HepG2 (cell line): ENCODE results near the gene PRDX5. TPM values are rescaled to one million over a fixed set of nuclear protein-coding genes. Genes with fewer than 3 reads are reported as not detected.

Experiments used
- ASH2L ChIP-seq: fragments of 300-600, 200-600 bp; sonication (generic); IDR thresholded peaks from 2 replicates; pipeline ENCODE4 v1.7.0; 2017; ENCODE audit warnings: low read depth, mild to moderate bottlenecking, moderate library complexity, mixed read lengths, low read length; ENCODE audit not compliant: insufficient read length
- CAMTA2 ChIP-seq: sonication (generic); formaldehyde crosslinking; IDR thresholded peaks from 2 replicates; pipeline ENCODE4 v1.4.0; 2020; ENCODE audit warnings: mild to moderate bottlenecking, missing genetic modification reagents, borderline replicate concordance
- EP300 ChIP-seq, 3 experiments: sonication (generic) in 1 of 3; formaldehyde crosslinking in 1 of 3; IDR thresholded peaks; 2 replicates each; pipeline versions ENCODE4 v1.5.1 to v1.6.1; 2011 to 2020; ENCODE audit warnings: low read depth in 2 of 3, low read length in 2 of 3, borderline replicate concordance in 1 of 3, improper control_type of control experiment in 1 of 3, mild to moderate bottlenecking in 1 of 3, missing genetic modification reagents in 1 of 3, moderate library complexity in 1 of 3
- GFI1 ChIP-seq: sonication (generic); formaldehyde crosslinking; IDR thresholded peaks from 2 replicates; pipeline ENCODE4 v1.5.0; 2020; ENCODE audit warnings: missing genetic modification reagents, mild to moderate bottlenecking, borderline replicate concordance
- HINFP ChIP-seq: sonication (generic); formaldehyde crosslinking; IDR thresholded peaks from 2 replicates; pipeline ENCODE4 v1.4.0; 2020; ENCODE audit warnings: low read depth, mild to moderate bottlenecking, missing genetic modification reagents
- KDM3A ChIP-seq: IDR thresholded peaks from 2 replicates; pipeline ENCODE4 v1.6.1; 2018; ENCODE audit warnings: low read depth, missing compliant biosample characterization
- MIXL1 ChIP-seq: IDR thresholded peaks from 2 replicates; pipeline ENCODE4 v1.6.1; 2016
- NCOA2 ChIP-seq: sonication (generic); formaldehyde crosslinking; IDR thresholded peaks from 2 replicates; pipeline ENCODE4 v1.8.0; 2022; ENCODE audit warnings: inconsistent platforms
- NFIC ChIP-seq: IDR thresholded peaks from 2 replicates; pipeline ENCODE4 v1.6.1; 2012; ENCODE audit warnings: mild to moderate bottlenecking, low read length, inconsistent platforms
- RBM39 ChIP-seq: fragments of 200-400 bp; formaldehyde crosslinking; IDR thresholded peaks from one replicate; pipeline ENCODE4 v1.6.1; 2018; ENCODE audit warnings: antibody characterized with exemption, mild to moderate bottlenecking, low read depth, low read length; ENCODE audit not compliant: poor library complexity, severe bottlenecking
- REL ChIP-seq: sonication (generic); formaldehyde crosslinking; conservative IDR thresholded peaks from 2 replicates; pipeline ENCODE4 v1.8.0; 2022; ENCODE audit warnings: mild to moderate bottlenecking, missing genetic modification reagents, moderate library complexity
- RORA ChIP-seq: sonication (generic); formaldehyde crosslinking; IDR thresholded peaks from 2 replicates; pipeline ENCODE4 v1.5.0; 2020; ENCODE audit warnings: mild to moderate bottlenecking, missing genetic modification reagents, moderate library complexity
- SRY ChIP-seq: sonication (generic); formaldehyde crosslinking; IDR thresholded peaks from 2 replicates; pipeline ENCODE4 v1.8.0; 2022; ENCODE audit warnings: mild to moderate bottlenecking, missing genetic modification reagents
- TARDBP ChIP-seq: sonication (generic); formaldehyde crosslinking; IDR thresholded peaks from 2 replicates; pipeline ENCODE4 v1.8.0; 2022; ENCODE audit warnings: mild to moderate bottlenecking, missing genetic modification reagents
- U2AF2 ChIP-seq: fragments of 200-400 bp; formaldehyde crosslinking; IDR thresholded peaks from 2 replicates; pipeline ENCODE4 v1.6.1; 2017; ENCODE audit warnings: low read depth, mild to moderate bottlenecking, low read length
- XRCC5 ChIP-seq: fragments of 200-400 bp; formaldehyde crosslinking; optimal IDR thresholded peaks from 2 replicates; pipeline ENCODE3; 2017; ENCODE audit warnings: mild to moderate bottlenecking, low read length
- ZBTB44 ChIP-seq: sonication (generic); formaldehyde crosslinking; IDR thresholded peaks from 2 replicates; pipeline ENCODE4 v1.4.0; 2020; ENCODE audit warnings: missing genetic modification reagents
- ZFP37 ChIP-seq: sonication (generic); formaldehyde crosslinking; IDR thresholded peaks from 2 replicates; pipeline ENCODE4 v1.4.0; 2020; ENCODE audit warnings: missing genetic modification reagents, borderline replicate concordance
- ZNF143 ChIP-seq: sonication (generic); formaldehyde crosslinking; IDR thresholded peaks from 2 replicates; pipeline ENCODE4 v1.4.0; 2020; ENCODE audit warnings: missing genetic modification reagents
- ZNF224 ChIP-seq: sonication (generic); formaldehyde crosslinking; IDR thresholded peaks from 2 replicates; pipeline ENCODE4 v1.5.0; 2020; ENCODE audit warnings: mild to moderate bottlenecking, missing genetic modification reagents
- ZNF430 ChIP-seq: sonication (generic); formaldehyde crosslinking; IDR thresholded peaks from 2 replicates; pipeline ENCODE4 v1.9.0; 2021; ENCODE audit warnings: mild to moderate bottlenecking, missing genetic modification reagents
- ZNF652 ChIP-seq: IDR thresholded peaks from 2 replicates; pipeline ENCODE4 v1.6.1; 2016; ENCODE audit warnings: low read depth, borderline replicate concordance
- ZNF670 ChIP-seq: sonication (generic); formaldehyde crosslinking; IDR thresholded peaks from 2 replicates; pipeline ENCODE4 v1.8.0; 2022; ENCODE audit warnings: mild to moderate bottlenecking, missing genetic modification reagents, borderline replicate concordance
- ZNF710 ChIP-seq: sonication (generic); formaldehyde crosslinking; IDR thresholded peaks from 2 replicates; pipeline ENCODE4 v1.5.0; 2020; ENCODE audit warnings: mild to moderate bottlenecking, missing genetic modification reagents, borderline replicate concordance
- polyA plus RNA-seq, 8 experiments: library from polyadenylated mRNA; depleted of rRNA in 3 of 8; stranded (reverse) in 7 of 8; unstranded in 1 of 8; fragments of >200 nt; fragmentation: Illumina TruSeq in 4 of 8; extraction: Trizol in 4 of 8; gene quantifications; 2 replicates each; pipeline versions ENCODE4 v1.2.1 to v1.2.3, GENCODE V29; 2011 to 2016; ENCODE audit warnings: low read depth in 4 of 8, missing spikeins in 1 of 8, mixed read lengths in 1 of 8; ENCODE audit not compliant: insufficient read depth in 1 of 8
- total RNA-seq, 5 experiments: library from RNA; depleted of rRNA; stranded (reverse); fragments of >200 nt; fragmentation: Illumina TruSeq; extraction: Trizol; gene quantifications; 2 replicates each; pipeline ENCODE4 v1.2.3, GENCODE V29; 2016; ENCODE audit warnings: low read depth in 1 of 5

PRDX5 gene
- total and polyA plus RNA-seq, 2 of the 13 experiments (the other 11 are each of a cell fraction or from before 2014, with no cell fraction given) = 215 to 311 TPM

GRCh38 chr11:64305691-64306562 lies 12.0 kb upstream of the PRDX5 start (continued):
- TF ChIP-seq TARDBP (CRISPR knock-in tag) (peak; percentile 28; the same call in 1 of the 2 replicates), GFI1 (CRISPR knock-in tag) (no peak), MIXL1 (CRISPR knock-in tag) (no peak), ZNF224 (0 out of 2 replicates have a peak, but pooled peaks have one; percentile 52), ZNF670 (CRISPR knock-in tag) (peak; percentile 35; the same call in 1 of the 2 replicates), RORA (CRISPR knock-in tag) (no peak), REL (CRISPR knock-in tag) (no peak), ZBTB44 (no peak), ZNF143 (no peak; the same call in 1 of the 2 replicates), ZNF430 (CRISPR knock-in tag) (peak; percentile 44; the same call in 1 of the 2 replicates), ZNF652 (no peak), RBM39 (peak; percentile 61), NFIC (no peak), ZNF710 (CRISPR knock-in tag) (peak; percentile 77; the same call in 1 of the 2 replicates), KDM3A (CRISPR knock-in tag) (0 out of 2 replicates have a peak, but pooled peaks have one; percentile 50), ASH2L (peak; percentile 29), EP300 (IDR thresholded peaks at IDR 0.05; ENCODE audit: low read depth in 2 of 2, low read length in 2 of 2) (peak in 1 of 2 experiments; percentile 25; a peak in 1 of 4 replicates), EP300 (CRISPR knock-in tag; IDR thresholded peaks at IDR 0.05; ENCODE audit: borderline replicate concordance) (no peak), ZFP37 (CRISPR knock-in tag) (no peak; the same call in 1 of the 2 replicates), SRY (CRISPR knock-in tag) (no peak), U2AF2 (no peak), CAMTA2 (no peak), XRCC5 (peak; percentile 81), NCOA2 (CRISPR knock-in tag) (0 out of 2 replicates have a peak, but pooled peaks have one; percentile 28), HINFP (no peak)
